ENCODE measurements around the gene LIPM. TPM values are rescaled to one million over a fixed set of nuclear protein-coding genes. Genes with fewer than 3 reads are reported as not detected.
A peak's percentile ranks its signal among the peaks of the same experiment; 100 is the strongest.

LIPM gene, protein sequence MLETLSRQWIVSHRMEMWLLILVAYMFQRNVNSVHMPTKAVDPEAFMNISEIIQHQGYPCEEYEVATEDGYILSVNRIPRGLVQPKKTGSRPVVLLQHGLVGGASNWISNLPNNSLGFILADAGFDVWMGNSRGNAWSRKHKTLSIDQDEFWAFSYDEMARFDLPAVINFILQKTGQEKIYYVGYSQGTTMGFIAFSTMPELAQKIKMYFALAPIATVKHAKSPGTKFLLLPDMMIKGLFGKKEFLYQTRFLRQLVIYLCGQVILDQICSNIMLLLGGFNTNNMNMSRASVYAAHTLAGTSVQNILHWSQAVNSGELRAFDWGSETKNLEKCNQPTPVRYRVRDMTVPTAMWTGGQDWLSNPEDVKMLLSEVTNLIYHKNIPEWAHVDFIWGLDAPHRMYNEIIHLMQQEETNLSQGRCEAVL
- not detected for total RNA-seq
- long read RNA-seq, result 0 reads

DNA sequence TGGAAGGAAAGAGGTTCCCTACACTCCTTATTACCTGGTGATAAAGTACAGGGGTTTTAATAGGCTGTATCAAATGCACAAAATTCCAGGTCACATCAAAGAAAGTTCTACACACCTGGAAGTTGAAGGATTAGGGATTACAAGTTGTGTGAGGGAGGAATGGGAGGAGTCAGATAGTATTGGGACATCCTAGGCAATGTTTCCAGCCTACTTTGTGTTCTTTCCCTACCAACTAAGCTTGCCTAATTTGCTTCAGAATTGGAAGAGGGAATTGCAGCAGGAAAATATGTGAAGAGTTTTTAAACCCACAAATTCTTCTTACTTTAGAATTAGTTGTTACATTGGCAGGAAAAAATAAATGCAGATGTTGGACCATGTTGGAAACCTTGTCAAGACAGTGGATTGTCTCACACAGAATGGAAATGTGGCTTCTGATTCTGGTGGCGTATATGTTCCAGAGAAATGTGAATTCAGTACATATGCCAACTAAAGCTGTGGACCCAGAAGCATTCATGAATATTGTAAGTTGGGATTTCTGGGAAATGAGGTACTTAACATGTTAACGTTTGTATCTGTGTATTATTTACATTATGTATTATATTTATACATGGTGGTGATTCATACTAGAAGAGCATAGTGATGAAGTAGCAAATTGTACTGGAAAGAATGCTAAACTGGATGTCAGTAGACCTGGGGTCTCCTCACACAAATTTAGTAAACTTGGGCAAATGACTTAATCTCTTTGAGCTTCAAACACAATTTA is at the start of gene LIPM:
LIPM (plus strand) TSS at position 208 of the 763 bp plus-strand sequence; CDS start at position 375, 167 bp downstream.
- ATAC-seq, result no peak
- no peak for DNase-seq
- intact Hi-C loops (cut with micrococcal nuclease), result no loop called here

DNA sequence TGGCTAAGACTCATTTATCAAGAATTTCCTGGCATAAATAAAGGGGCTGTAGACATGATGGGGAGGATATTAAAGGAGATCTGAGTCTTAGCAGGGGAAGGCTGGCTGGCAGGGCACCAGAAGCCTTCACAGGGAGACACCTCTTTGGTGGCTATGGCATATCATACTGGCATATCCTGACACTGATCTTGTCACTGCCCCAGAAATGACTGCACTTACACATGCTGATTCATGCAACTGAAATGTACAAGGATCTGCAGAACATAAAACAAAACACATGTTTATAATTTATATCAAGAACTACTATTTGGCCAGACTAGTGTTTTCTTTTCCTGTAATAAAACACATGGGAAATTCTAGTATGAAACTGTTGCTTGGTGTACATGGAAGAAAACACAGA is 48.2 kb upstream of the LIPM start:
- no peak for ATAC-seq
- intact Hi-C loops (cut with micrococcal nuclease), result no loop called here
- no peak for DNase-seq

DNA sequence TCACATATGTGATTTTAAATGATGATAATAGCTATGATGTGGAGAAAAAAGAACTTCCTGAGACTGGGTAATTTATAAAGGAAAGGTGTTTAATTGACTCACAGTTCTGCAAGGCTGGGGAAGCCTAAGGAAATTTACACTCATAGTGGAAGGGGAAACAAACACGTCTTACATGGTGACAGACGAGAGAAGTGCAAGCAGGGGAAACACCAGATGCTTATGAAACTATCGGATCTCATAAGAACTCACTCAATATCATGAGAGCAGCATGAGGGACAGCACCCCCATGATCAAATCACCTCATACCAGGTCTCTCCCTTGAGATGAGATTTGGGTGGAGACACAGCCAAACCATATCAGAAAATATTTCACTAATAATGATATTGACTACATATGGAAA is 46.8 kb upstream of the LIPM start:
- intact Hi-C loops (cut with micrococcal nuclease), result no loop called here
- no peak for ATAC-seq
- no peak for DNase-seq

DNA sequence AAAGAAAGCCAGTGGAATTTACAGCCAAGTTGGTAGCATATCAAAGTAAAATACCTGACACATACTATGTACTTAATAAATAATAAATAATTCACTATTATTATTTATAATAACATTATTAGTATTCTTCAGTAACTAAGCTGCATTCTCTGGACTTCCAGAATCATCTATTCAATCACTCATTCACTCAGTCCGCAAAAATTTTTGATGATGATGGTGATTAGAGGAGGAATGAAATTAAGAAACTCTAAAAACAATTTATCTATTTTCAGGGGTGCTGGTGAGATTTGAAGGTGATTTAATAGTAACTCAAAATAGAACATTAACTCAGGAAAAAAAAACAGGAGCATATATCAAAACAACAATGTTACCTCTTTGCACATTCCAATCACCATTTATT is 45.9 kb upstream of the LIPM start:
- no peak for ATAC-seq
- intact Hi-C loops (cut with micrococcal nuclease), result no loop called here
- DNase-seq, result no peak

DNA sequence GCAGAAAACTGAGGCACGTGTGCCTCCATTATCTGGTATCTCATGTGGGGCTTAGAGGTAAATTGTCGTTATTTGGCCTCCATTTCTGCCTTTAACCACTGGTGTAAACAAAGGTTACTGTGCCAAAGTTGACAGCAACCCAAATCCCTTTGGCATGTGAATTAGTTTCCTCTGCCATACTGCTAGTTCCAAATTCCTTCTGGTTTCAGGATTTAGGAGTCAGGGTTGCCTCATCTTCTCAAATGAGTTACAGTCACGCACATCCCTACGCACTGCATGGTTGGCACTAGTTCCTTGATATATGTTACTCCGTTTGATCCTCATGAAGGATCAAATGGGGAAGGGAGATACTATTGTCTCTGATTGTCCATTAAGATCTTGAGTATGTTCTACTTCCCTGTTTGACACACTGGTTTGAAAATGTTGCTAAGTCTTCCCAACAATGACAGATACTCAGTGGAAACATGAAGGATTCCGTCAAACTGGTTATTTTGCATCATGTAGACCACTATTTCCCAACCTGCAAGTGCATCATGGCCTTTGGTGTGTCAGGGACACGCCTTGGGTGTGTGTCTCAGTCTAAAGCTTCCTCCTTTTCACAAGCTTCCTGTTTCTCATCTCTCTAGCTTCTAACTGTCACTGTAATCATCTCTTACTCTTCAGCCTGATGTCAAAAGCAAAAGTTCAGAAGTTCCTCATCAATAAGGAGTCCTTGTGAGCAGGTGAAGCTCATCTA is 43.0 kb upstream of the LIPM start, which contains the start of gene LIPN:
LIPN (plus strand) TSS at position 655 of the 736 bp plus-strand sequence. CDS start 1,386 bp downstream, outside the sequence.
- intact Hi-C loops (cut with micrococcal nuclease), result no loop called here
- ATAC-seq (peak; percentile 41), DNase-seq (no peak)

DNA sequence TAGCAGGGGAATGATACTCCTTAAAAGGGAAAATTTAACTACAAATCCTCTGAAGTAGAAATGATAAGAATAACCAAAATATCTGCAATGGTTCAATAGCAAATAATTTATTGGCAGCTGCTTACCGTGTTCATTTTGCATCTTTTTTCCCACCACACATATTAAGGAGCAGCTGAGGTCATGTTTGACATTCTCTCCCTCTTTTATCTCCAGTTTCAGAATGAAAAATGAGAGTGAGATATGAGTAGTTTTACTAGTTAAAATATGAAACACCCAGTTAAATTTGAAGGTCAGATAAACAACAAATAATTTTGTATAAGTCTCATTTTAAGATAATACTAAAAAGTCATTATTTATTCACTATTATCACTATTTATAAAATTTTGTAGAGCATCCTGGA is 39.6 kb upstream of the LIPM start:
- intact Hi-C loops (cut with micrococcal nuclease), result no loop called here
- DNase-seq, result no peak
- no peak for ATAC-seq

DNA sequence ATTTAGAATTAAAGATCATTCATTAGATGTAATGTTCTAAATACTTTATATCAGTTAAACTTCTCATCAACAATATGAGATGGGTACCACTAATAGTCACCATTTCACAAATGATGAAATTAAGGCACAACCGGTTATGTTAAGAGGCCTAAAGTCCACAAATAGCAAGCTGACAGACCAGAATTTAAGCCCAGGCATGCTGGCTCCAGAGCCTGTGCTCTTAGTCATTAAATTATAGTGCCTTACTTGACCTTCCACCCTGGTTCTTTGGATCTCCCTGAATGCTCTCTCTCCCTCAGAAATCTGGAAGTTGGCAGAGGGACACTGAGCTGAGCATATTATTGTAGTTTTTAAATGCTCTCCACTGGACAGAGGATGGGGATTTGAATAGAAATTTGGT is 39.1 kb upstream of the LIPM start:
- intact Hi-C loops (cut with micrococcal nuclease), result no loop called here

DNA sequence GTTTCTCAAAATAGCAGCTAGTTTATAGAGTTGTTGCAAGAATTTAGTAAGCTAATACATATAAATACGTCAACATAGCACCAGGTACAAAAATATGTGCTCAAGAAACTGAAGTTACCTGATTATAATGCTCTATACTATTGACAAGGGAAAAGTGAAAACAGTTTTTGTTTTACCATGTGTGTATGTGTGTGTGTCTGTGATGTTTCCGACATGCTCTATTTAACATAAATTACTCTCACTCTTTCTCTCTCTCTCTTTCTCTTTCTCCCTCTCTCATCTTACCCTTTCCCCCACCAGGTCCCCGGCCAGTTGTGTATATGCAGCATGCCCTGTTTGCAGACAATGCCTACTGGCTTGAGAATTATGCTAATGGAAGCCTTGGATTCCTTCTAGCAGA is 38.4 kb upstream of the LIPM start:
- no peak for ATAC-seq
- intact Hi-C loops (cut with micrococcal nuclease), result no loop called here
- DNase-seq, result no peak

More for the DNA sequence above, 39.1 kb upstream of the LIPM start:
- ATAC-seq, result no peak
- DNase-seq, result no peak

DNA sequence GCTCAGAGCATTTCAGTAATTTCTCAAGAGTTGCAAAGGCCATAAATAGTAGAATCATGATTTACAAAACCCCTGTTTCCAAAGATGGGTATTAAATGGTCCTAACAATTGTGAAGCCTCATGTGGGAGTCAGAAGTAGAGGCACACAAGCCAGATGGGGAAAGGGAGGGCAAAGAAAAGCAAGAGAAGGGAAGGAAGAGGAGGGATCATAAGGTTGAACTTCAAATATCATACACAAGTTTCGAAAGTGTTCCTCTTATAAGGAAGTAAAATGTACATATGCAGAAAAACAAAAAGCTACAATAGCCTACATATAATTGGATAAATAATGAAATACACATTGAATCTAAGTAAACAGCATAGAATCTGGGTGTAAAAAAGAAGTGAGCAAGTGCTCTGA is 36.7 kb upstream of the LIPM start:
- ATAC-seq, result no peak
- no peak for DNase-seq
- intact Hi-C loops (cut with micrococcal nuclease), result no loop called here

DNA sequence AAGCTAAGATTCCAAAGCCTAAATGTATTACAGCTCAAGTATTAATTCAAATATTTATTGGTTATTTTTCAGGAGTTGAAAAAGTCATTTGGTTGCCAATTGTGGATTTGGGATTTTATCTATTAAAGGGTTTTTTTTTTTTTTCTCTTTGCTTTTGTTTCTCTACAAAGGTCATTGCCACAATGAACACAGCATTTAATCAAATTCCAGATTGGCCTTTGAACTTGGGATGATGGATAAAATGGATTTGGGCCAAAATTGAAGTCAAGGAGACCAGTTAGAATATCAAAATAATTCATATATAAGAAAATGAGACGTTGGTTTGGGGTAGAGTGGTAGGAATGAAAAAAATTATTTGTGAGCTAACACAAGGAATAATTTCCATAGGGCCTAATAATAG is 33.1 kb upstream of the LIPM start:
- intact Hi-C loops (cut with micrococcal nuclease), result no loop called here
- ATAC-seq, result no peak

DNA sequence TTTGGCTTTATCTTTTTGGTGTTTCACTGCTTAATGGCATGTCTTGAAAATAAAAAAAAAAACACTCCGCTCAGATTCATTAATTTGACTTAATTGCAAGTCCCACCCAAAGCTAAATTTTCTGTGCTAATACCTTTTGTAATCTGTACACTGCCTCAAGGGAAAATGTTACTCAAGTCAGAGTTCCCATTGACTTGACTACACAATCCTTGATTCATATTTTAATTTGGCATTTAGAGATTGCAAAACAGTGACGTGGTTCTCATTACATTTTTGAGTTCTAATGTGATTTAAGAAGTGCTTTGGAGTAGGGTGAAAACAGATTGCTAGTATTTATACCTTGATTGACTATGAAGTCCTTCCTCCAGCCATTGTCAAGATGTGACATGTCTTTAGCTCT is 21.3 kb upstream of the LIPM start:
- DNase-seq, result no peak
- intact Hi-C loops (cut with micrococcal nuclease), result no loop called here
- no peak for ATAC-seq

More for the DNA sequence above, 33.1 kb upstream of the LIPM start:
- DNase-seq, result no peak

DNA sequence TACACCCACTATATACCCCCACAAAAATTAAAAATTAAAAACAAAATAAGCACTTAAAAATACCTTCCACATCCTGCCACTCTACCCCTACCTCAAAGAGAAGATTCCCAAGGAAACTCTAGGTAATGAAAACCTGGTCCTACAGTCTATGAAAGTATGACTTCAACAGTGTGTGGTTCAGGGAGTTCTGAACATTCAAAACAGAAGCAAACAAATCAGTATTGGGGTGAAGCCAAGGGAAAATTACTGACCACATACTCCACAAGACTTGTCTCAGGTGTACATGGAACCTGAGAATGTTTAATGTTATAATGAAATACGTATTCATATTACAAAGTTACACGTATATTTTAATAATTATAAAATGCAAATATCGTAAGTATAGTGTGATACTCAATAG is 20.3 kb upstream of the LIPM start:
- ATAC-seq (no peak), DNase-seq (no peak)
- intact Hi-C loops (cut with micrococcal nuclease), result no loop called here

DNA sequence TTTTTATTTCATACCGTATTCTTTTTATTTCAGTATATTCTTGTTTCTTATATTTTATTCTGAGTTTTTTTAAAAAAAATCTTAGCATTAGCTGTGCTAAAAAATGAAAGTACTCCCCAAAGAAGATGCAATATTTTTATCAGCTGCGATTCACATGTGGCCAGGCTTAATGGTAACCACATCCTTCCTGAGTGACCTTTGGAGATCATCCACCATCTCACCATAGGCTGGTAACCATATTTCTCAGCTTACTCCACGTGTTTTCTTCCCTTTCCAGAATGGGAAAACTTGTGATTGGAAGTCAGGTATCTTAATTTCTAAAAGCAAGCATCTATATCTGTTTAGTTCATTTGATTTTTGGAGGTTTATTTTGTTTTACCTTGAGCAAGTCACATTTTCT is 18.8 kb upstream of the LIPM start:
- ATAC-seq, result no peak

DNA sequence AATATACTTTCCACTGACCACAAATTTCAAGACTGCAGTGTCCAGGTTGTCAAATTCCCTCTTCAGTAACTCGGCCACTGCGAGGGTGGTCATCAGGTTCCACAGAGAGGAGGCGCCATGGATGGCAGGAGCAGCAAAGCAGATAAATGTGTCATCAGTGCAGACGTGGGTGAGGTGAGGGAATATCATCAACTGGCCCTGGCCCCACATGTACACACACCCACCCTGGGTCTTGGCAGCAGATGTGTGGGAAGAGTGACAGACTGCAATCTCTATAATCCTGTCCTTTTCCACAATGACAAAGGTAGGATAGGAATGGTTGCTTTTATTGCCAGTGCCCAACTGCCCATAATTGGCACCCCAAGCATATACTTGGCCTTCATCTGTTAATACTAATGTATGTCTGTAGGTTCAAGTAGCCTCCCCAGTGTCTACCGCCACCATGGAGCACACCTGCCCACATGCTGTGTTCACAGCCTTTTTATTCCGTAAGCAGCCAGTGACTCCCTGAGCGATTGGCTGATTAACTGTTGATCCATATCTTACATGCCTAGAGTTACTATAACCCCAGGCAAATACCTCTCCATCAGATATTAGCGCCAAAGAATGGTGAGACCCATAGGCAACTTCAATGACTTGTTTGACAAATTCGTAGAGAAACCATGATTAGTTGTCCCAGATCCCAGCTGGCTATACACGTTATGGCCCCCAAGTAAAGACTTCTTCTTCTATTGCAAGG is 16.3 kb upstream of the LIPM start:
- DNase-seq (no peak), ATAC-seq (no peak)
- intact Hi-C loops (cut with micrococcal nuclease), result no loop called here

More for the DNA sequence above, 18.8 kb upstream of the LIPM start:
- intact Hi-C loops (cut with micrococcal nuclease), result no loop called here
- no peak for DNase-seq

DNA sequence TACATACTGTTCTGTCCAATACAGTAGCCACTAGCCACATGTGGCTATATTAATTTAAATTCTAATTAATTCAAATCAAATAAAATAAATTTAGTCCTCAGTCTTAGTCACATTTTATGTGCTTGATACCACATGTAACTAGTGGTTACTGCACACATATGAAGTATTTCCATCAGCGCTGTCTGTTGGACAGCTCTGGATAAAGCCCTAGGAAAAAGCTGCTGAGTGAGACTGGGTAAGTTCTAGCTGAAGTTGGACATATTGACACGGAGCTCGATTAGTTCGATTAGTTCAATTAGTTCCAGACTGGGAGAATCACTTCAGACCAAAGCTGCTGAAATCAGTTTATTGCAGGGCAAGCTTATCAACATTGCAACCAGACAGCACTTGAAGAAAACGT is 15.1 kb upstream of the LIPM start:
- intact Hi-C loops (cut with micrococcal nuclease), result no loop called here

DNA sequence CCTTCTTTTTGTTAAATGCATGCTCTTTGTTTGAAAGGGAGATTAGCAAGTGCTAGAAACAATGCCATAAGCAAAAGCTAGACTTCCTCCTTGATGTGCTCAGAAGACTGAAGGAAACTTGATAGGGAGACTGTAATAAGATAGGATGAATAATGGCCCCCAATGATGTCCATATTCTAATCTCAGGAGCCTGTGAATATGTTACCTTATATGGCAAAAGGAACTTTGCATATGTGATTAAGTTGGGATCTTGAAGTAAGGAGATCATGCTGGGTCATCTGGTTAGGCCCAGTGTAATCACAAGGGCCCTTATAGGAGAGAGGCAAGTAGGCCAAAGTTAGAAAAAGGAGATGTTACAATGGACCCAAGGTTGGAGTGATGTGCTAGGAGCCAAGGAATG is 13.6 kb upstream of the LIPM start:
- no peak for ATAC-seq
- no peak for DNase-seq
- intact Hi-C loops (cut with micrococcal nuclease), result no loop called here

More for the DNA sequence above, 15.1 kb upstream of the LIPM start:
- ATAC-seq, result no peak
- no peak for DNase-seq

DNA sequence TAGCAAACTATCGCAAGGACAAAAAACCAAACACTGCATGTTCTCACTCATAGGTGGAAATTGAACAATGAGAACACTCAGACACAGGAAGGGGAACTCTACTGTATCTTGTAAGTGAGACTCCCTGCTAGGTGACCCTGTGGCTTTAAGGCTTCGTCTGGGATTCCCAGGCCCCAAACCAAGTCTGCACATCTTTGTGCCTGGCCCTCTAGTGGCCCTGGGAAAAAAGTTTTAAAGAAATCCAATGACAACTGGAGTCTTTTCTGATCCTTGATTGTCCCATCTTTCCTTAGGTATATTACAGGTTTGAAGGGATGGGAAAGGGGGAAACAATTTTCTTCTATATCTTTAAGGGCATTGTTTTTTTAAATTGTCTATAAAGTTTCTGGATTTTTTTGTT is 10.6 kb upstream of the LIPM start:
- ATAC-seq, result no peak
- intact Hi-C loops (cut with micrococcal nuclease), result no loop called here

DNA sequence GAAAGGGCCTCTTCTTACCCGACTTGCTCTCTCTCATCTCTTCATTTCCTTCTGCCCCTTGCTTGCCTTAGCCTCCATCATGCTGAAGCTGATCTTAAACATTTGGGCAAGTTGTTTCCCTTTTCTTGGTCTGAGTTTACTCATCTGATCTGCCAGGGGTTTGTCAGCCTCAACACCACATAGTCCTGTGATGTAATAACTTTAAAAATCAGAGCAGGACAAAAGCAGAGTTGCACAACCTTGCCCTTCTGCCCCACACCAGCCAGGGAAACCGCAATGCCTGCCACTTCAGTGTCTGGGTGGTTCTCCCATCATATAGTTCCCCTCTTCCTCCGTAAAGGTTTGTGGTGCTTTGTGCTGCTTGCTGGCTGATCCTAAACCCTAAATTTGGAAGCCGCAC is 9.9 kb upstream of the LIPM start:
- peak; percentile 45 for ATAC-seq
- intact Hi-C loops (cut with micrococcal nuclease), result no loop called here
- DNase-seq, result peak; percentile 41

More for the DNA sequence above, 10.6 kb upstream of the LIPM start:
- DNase-seq, result no peak

DNA sequence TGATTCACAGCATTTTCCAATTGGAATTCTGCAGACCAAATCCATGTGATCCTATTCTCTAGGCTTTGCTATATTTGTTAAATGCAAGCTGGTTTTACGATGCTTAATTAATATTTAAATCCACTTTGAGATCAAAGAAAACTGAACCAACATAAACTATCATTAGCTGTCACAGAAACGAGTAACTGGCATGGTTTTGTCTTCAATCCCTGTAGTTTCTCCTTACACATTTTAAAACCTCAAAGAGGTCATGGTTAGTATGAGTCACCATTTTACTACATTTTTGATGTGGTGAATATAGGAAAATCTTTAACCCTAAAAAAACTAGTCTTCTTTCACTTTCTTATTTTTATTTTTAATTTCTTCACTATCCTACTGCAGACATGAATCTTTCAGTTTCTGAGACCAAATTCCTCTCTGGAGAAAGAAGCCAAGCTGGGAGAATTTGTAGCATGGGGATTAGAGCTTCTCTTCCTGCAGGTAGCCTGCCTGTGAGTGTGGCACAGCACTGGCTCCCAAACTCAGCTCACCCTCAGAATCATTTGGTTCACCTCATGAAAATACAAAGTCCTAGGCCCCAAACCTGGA is 8.7 kb upstream of the LIPM start:
- ATAC-seq, result no peak
- intact Hi-C loops (cut with micrococcal nuclease), result no loop called here

More for the DNA sequence above, 8.7 kb upstream of the LIPM start:
- no peak for DNase-seq

All from left ventricle myocardium superior (tissue), 1 donor.